ENCODE measurements around the gene PLGLB1.
"Not testable (repeated sequence)": the region's sequence is repeated elsewhere in the genome, so short reads cannot be mapped to it uniquely, and the experiment has no call there.

PLGLB1 gene

GRCh38 chr2:87021744-87022143, at the start of gene PLGLB1:
Gene PLGLB1, minus strand, starts transcription at chr2:87021844. Its CDS starts 61 bp downstream, at chr2:87021783.
- not testable (repeated sequence) for DNase-seq

GRCh38 chr2:87064305-87064704, 42.7 kb upstream of the PLGLB1 start:
- DNase-seq, result not testable (repeated sequence)

DNA sequence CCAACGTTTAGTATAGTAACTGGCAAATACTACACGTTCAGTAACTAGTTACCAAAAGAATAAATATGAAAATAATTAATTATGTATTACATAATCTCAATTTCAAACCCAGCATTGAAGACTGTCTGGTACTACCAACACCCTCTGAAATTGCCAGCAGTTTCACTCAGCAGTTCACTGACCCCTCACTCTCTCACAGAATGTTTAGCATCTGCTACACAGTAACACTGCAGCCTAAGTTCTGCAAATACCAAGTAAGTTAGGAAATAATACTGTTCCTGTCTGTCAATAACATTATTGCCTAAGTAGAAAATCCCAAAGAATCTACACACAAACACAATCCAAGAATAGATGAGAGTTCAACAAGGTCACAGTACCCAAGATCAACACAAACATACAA, 41.8 kb upstream of the PLGLB1 start:
- not testable (repeated sequence) for DNase-seq

DNA sequence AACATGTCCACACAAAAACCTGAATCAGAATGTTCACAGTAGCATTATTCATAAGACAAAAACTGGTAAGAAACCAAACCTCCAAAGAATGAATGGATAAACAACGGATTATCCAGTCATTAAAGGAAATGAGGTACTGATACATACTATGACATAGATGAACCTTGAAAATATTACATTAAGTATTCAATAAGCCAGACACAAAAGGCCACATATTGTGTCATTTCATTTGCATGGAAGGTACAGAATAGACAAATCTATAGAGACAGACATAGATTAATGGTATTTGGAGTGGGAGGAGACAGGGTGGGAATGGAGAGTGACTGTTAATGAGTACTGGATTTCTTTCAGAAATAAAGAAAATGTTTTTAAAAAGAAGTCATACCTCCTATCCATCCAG, 39.9 kb upstream of the PLGLB1 start:
- not testable (repeated sequence) for DNase-seq

- DNase-seq, result not testable (repeated sequence)
Observed at GRCh38 chr2:87057606-87058005, 36.0 kb upstream of the PLGLB1 start.

- DNase-seq, result not testable (repeated sequence)
Observed at GRCh38 chr2:87056843-87057242, 35.2 kb upstream of the PLGLB1 start.

- not testable (repeated sequence) for DNase-seq
Observed at GRCh38 chr2:87056435-87056834, 34.8 kb upstream of the PLGLB1 start.

- DNase-seq, result not testable (repeated sequence)
Observed at GRCh38 chr2:87054375-87054774, 32.7 kb upstream of the PLGLB1 start.

- not testable (repeated sequence) for DNase-seq
Observed at GRCh38 chr2:87041321-87041978, 19.8 kb upstream of the PLGLB1 start.

DNA sequence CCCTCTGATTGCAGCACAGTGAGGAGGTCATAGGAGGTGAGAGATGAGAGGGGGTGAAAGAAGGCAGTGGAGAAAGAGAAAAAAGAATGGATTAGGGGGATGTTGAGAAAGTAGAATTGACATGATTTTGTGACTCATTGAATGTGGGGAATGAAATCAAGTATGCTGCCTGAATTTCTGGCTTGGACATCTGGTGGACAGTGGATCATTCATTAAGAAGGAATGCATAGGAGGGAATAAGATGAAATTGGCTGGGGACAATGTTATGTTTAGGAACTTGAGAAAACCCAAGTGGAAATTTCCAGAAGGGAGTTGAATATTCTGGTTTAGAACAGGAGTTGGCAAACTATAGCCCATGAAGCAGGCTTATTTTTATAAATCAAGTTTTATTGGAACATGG, 7.0 kb upstream of the PLGLB1 start:
- DNase-seq, result not testable (repeated sequence)

- DNase-seq, result not testable (repeated sequence)
Observed at GRCh38 chr2:87026816-87027215, 5.2 kb upstream of the PLGLB1 start.

GRCh38 chr2:87025927-87026326, 4.3 kb upstream of the PLGLB1 start:
- DNase-seq, result not testable (repeated sequence)

GRCh38 chr2:87023988-87024615, 2.5 kb upstream of the PLGLB1 start:
- DNase-seq, result not testable (repeated sequence)

DNA sequence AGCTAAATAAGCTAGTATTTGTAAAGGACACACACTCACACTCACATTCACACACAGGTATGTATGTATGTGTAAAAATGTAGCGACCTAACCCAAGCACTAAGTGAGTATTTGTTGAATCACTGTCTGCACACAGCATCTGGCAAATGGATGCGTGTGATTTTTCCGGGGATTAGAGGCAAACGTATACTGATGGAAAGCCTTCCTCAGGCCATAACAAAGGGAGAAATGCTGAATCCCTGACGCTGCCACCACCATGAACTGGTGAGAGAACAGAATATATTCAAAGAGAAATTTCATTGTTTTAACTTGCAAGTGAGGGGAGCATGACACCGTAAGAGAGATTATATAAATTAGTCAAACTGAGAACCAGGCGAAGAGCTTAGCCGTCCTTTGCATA, 601 bp downstream of the PLGLB1 start:
- not testable (repeated sequence) for DNase-seq

DNA sequence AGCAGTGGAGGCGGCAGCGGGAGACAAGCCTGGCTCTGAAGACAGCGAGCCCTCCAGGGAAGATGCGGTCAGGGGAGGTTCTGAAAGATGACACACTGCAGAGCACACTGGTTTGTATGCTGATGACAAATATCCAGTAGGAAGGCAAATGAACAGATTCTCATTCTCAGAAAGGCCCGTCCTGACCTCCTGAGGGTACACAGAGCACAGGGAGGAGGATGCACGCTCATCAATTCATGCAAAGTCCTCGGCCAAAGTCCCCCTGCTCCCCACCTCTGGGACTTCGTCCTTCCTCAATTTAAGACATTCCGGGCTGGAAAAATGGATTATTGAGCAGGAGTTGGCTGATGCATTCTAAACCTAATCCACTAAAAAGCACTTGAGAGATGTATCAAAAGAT, 2.6 kb downstream of the PLGLB1 start:
- not testable (repeated sequence) for DNase-seq

- not testable (repeated sequence) for DNase-seq
Observed at GRCh38 chr2:87014489-87015169, 7.0 kb downstream of the PLGLB1 start.

DNA sequence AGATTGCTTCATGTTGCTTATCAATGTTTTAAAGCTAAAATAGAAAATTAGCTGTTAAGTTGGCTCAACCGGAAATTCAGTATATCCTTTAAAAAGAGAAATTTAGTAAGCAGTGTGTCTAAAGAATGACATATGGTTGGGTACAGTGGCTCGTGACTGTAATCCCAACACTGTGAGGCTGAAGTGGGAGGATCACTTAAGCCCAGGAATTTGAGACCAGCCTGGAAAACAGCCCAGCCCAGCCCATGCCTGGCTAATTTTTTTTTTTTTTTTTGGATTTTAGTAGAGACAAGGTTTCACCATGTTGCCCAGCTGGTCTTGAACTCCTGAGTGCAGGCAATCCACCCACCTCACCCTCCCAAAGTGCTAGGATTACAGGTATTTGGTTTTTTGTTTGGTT, 17.2 kb downstream of the PLGLB1 start:
- DNase-seq, result not testable (repeated sequence)

Measured in stimulated activated CD8-positive, alpha-beta memory T cell treated with anti-CD3 and anti-CD28 coated beads, Interleukin-4, amount 100 ng/mL, for 48 hours (primary cell).